Measurements from ENCODE around the gene PCBD2.
"Not testable (repeated sequence)": the region's sequence is repeated elsewhere in the genome, so short reads cannot be mapped to it uniquely, and the experiment has no call there.

Gene PCBD2

GRCh38 chr5:134963098-134963497 is 58.2 kb downstream of the PCBD2 start:
- DNase-seq (ENCODE audit: low read depth in 2 of 2), result no peak

GRCh38 chr5:134964359-134965270 is 59.7 kb downstream of the PCBD2 start:
- no peak for DNase-seq (ENCODE audit: low read depth in 2 of 2)

GRCh38 chr5:134965271-134965825 is 60.4 kb downstream of the PCBD2 start:
- DNase-seq (ENCODE audit: low read depth in 2 of 2), result no peak

- DNase-seq (ENCODE audit: low read depth in 2 of 2), result no peak
Measured at GRCh38 chr5:134967607-134968006, 62.7 kb downstream of the PCBD2 start, which contains the start of gene CATSPER3. Gene CATSPER3 (plus strand): TSS chr5:134967907. CDS start chr5:134967992, 85 bp downstream.

- no peak for DNase-seq (ENCODE audit: low read depth in 2 of 2)
Measured at GRCh38 chr5:134968055-134968454, 63.1 kb downstream of the PCBD2 start.

- DNase-seq (ENCODE audit: low read depth in 2 of 2), result no peak
Measured at GRCh38 chr5:134969166-134969565, 64.2 kb downstream of the PCBD2 start.

- no peak for DNase-seq (ENCODE audit: low read depth in 2 of 2)
Measured at GRCh38 chr5:134975078-134975715, 70.3 kb downstream of the PCBD2 start.

GRCh38 chr5:134975843-134976242 is 70.9 kb downstream of the PCBD2 start:
- no peak for DNase-seq (ENCODE audit: low read depth in 2 of 2)

GRCh38 chr5:134976841-134977240 is 71.9 kb downstream of the PCBD2 start:
- no peak for DNase-seq (ENCODE audit: low read depth in 2 of 2)

GRCh38 chr5:134979416-134979815 is 74.5 kb downstream of the PCBD2 start:
- DNase-seq (ENCODE audit: low read depth in 2 of 2), result no peak

- no peak for DNase-seq (ENCODE audit: low read depth in 2 of 2)
Measured at GRCh38 chr5:134982230-134982629, 77.3 kb downstream of the PCBD2 start.

GRCh38 chr5:134989266-134989830 is 84.4 kb downstream of the PCBD2 start:
- no peak for DNase-seq (ENCODE audit: low read depth in 2 of 2)

- DNase-seq (ENCODE audit: low read depth in 2 of 2), result not testable (repeated sequence)
Measured at GRCh38 chr5:134990183-134990582, 85.3 kb downstream of the PCBD2 start.

- no peak for DNase-seq (ENCODE audit: low read depth in 2 of 2)
Measured at GRCh38 chr5:134992148-134992547, 87.2 kb downstream of the PCBD2 start.

- no peak for DNase-seq (ENCODE audit: low read depth in 2 of 2)
Measured at GRCh38 chr5:134993161-134993560, 88.2 kb downstream of the PCBD2 start.

- no peak for DNase-seq (ENCODE audit: low read depth in 2 of 2)
Measured at GRCh38 chr5:134994560-134995156, 89.7 kb downstream of the PCBD2 start.

GRCh38 chr5:134995850-134996402 is 91.0 kb downstream of the PCBD2 start:
- no peak for DNase-seq (ENCODE audit: low read depth in 2 of 2)

- no peak for DNase-seq (ENCODE audit: low read depth in 2 of 2)
Measured at GRCh38 chr5:134997015-134997414, 92.1 kb downstream of the PCBD2 start.

GRCh38 chr5:134998068-134998467 is 93.1 kb downstream of the PCBD2 start:
- not testable (repeated sequence) for DNase-seq (ENCODE audit: low read depth in 2 of 2)

GRCh38 chr5:135004376-135004775 is 99.4 kb downstream of the PCBD2 start:
- no peak for DNase-seq (ENCODE audit: low read depth in 2 of 2)

GRCh38 chr5:135005076-135005475 is 100.1 kb downstream of the PCBD2 start:
- DNase-seq (ENCODE audit: low read depth in 2 of 2), result no peak

- DNase-seq (ENCODE audit: low read depth in 2 of 2), result no peak
Measured at GRCh38 chr5:135007305-135007704, 102.4 kb downstream of the PCBD2 start.

Data from stimulated activated CD8-positive, alpha-beta memory T cell treated with anti-CD3 and anti-CD28 coated beads, Interleukin-7, amount 100 ng/mL, for 1 hour (primary cell).